ENCODE results near the gene ZSWIM1.
A peak's percentile ranks its signal among the peaks of the same experiment; 100 is the strongest.

DNA sequence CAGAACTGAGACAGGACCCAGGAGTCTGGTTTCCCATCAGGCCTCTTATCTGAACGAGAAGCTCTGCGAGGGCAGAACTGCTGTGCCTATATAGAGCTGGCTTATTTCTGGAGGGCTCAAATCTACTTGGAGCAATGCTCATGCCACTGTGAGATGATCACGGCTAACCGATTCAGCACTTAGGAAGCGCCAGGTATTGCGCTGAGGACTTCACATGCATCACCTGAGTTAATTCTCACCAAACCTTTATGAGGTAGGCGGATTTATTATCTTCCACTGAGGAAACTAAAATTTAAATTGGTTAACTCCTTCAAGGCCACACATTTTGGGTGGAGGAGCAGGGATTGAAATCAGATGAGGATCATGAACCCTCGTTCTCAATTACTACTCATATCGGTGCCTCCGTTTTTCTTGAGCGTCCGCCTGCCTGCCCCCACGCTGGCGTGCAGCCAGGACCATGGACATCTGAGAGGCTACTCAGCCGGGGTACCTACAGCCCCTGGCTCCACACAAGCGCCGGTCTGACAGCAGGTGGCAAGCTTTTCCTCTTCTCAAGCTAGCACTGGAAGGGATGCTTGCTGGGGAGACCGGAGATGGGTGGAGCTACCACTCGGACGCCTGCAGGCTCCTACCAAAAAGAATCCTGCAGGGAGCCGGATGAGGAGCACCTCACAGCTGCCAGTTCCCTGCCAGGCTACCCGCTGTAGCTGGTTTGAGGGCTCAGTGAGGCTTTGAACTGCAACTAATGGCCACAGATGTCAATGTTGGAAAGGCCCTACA is 52.4 kb downstream of the ZSWIM1 start:
- TF ChIP-seq POLR2A (IDR thresholded peaks at IDR 0.05) (no peak), EP300 (IDR thresholded peaks at IDR 0.05) (no peak)
- TF ChIP-seq, protein P1, sequence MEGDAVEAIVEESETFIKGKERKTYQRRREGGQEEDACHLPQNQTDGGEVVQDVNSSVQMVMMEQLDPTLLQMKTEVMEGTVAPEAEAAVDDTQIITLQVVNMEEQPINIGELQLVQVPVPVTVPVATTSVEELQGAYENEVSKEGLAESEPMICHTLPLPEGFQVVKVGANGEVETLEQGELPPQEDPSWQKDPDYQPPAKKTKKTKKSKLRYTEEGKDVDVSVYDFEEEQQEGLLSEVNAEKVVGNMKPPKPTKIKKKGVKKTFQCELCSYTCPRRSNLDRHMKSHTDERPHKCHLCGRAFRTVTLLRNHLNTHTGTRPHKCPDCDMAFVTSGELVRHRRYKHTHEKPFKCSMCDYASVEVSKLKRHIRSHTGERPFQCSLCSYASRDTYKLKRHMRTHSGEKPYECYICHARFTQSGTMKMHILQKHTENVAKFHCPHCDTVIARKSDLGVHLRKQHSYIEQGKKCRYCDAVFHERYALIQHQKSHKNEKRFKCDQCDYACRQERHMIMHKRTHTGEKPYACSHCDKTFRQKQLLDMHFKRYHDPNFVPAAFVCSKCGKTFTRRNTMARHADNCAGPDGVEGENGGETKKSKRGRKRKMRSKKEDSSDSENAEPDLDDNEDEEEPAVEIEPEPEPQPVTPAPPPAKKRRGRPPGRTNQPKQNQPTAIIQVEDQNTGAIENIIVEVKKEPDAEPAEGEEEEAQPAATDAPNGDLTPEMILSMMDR (IDR thresholded peaks at IDR 0.05) = peak in 2 of 3 donors; percentile 16 to 29
